A673 (cell line): ENCODE data around the gene SORL1. TPM values are rescaled to one million over a fixed set of nuclear protein-coding genes. Genes with fewer than 3 reads are reported as not detected.

ENCODE experiments used
- BruUV-seq: library from RNA; stranded (reverse); fragments of 400-500 nt; replicated peaks from 2 replicates; lab custom pipeline; 2021; lab: Mats Ljungman, UMichigan
- CTCF ChIA-PET: fragments of 300-600 bp; sonication (Branson Sonifier 250); formaldehyde crosslinking; loops from one replicate; lab custom pipeline; 2022; ENCODE audit warnings: antibody characterized with exemption; lab: Charles Lee
- POLR2A ChIA-PET: fragments of 300-600 bp; sonication (Branson Sonifier 250); formaldehyde crosslinking; loops from one replicate; lab custom pipeline; 2022; ENCODE audit warnings: antibody characterized with exemption; ENCODE audit not compliant: low non-redundant PET; lab: Charles Lee
- DNase-seq: peaks from one replicate; pipeline ENCODE4 v3.0.0-alpha.2; 2015; ENCODE audit warnings: low spot score
- H3K27ac ChIP-seq: fragments of 200-600 bp; sonication (generic); 2 replicates; pipeline ENCODE4 v1.5.1; 2016; ENCODE audit warnings: mixed run types, low read depth, mild to moderate bottlenecking, mixed read lengths, antibody characterized with exemption, low read length; ENCODE audit not compliant: poor library complexity, severe bottlenecking
- H3K27me3 ChIP-seq: fragments of 200-600 bp; sonication (generic); replicated peaks from 2 replicates; pipeline ENCODE4 v1.6.1; 2017; ENCODE audit warnings: mixed run types, low read depth, mild to moderate bottlenecking, mixed read lengths, antibody characterized with exemption, low read length; ENCODE audit not compliant: insufficient read depth, poor library complexity
- H3K36me3 ChIP-seq: fragments of 200-600 bp; sonication (generic); 2 replicates; pipeline ENCODE4 v1.6.1; 2016; ENCODE audit warnings: mixed run types, mild to moderate bottlenecking, mixed read lengths, antibody characterized with exemption, low read length; ENCODE audit not compliant: insufficient read depth, poor library complexity, severe bottlenecking
- H3K4me1 ChIP-seq: fragments of 200-600 bp; sonication (generic); 2 replicates; pipeline ENCODE4 v1.6.1; 2017; ENCODE audit warnings: mixed run types, mild to moderate bottlenecking, mixed read lengths, antibody characterized with exemption, low read length; ENCODE audit not compliant: insufficient read depth, poor library complexity, severe bottlenecking
- H3K4me3 ChIP-seq: fragments of 200-600 bp; sonication (generic); 2 replicates; pipeline ENCODE4 v1.5.1; 2016; ENCODE audit warnings: low read depth, mixed run types, mild to moderate bottlenecking, mixed read lengths, low read length; ENCODE audit not compliant: poor library complexity, severe bottlenecking
- H3K9me3 ChIP-seq: fragments of 200-600 bp; sonication (generic); 2 replicates; pipeline ENCODE4 v1.6.1; 2016; ENCODE audit warnings: mixed run types, low read depth, mild to moderate bottlenecking, mixed read lengths, antibody characterized with exemption, low read length; ENCODE audit not compliant: poor library complexity, severe bottlenecking
- CTCF ChIP-seq: fragments of 300-800, 200-600 bp; sonication (generic); conservative IDR thresholded peaks from 2 replicates; pipeline ENCODE4 v1.5.1; 2017; ENCODE audit warnings: low read depth, mild to moderate bottlenecking, antibody characterized with exemption, low read length, moderate library complexity, mixed read lengths
- EZH2 ChIP-seq: fragments of 200-600 bp; sonication (generic); IDR thresholded peaks from 2 replicates; pipeline ENCODE4 v1.6.1; 2017; ENCODE audit warnings: borderline replicate concordance, low read depth, mild to moderate bottlenecking, mixed read lengths, antibody characterized with exemption, low read length; ENCODE audit not compliant: poor library complexity, severe bottlenecking
- intact Hi-C: fragments of 100-400 bp; cut with micrococcal nuclease; formaldehyde crosslinking; loops from one replicate; pipeline ENCODE4 v1.10.0; 2022; ENCODE audit not compliant: unreplicated experiment
- total RNA-seq: library from RNA; stranded (reverse); gene quantifications from 2 replicates; pipeline ENCODE4 v1.2.3, GENCODE V29; 2021

Gene SORL1
- total RNA-seq, 1 experiment from 2014 or later = 0.95 TPM

- no peak overlapping the region for H3K4me3 ChIP-seq
- POLR2A ChIA-PET = no interaction called here
- no peak overlapping the region for H3K27ac ChIP-seq
- no TSS peak for BruUV-seq
- H3K36me3 ChIP-seq = no peaks in the 10 kb centered on the region
- CTCF ChIA-PET = no interaction called here
- intact Hi-C loops = no loop called here
- peaks cover 7% of the 10 kb centered on the region for H3K4me1 ChIP-seq
- H3K27me3 ChIP-seq = no peaks in the 10 kb centered on the region
- no peaks in the 10 kb centered on the region for H3K9me3 ChIP-seq
- DNase-seq = no peak
- TF ChIP-seq EZH2 (no peak), CTCF (no peak)
These were observed 35.1 kb downstream of the SORL1 start for GRCh38 chr11:121487191-121487590.

- no peak overlapping the region for H3K4me3 ChIP-seq
- ChIA-PET POLR2A (no interaction called here), CTCF (no interaction called here)
- H3K27ac ChIP-seq = no peak overlapping the region
- H3K9me3 ChIP-seq = no peaks in the 10 kb centered on the region
- intact Hi-C loops = no loop called here
- TF ChIP-seq EZH2 (no peak), CTCF (no peak)
- H3K4me1 ChIP-seq = no peaks in the 10 kb centered on the region
- DNase-seq = no peak
- BruUV-seq = no TSS peak
- no peaks in the 10 kb centered on the region for H3K36me3 ChIP-seq
- H3K27me3 ChIP-seq = no peaks in the 10 kb centered on the region
These were observed 36.1 kb downstream of the SORL1 start for GRCh38 chr11:121488170-121488569.

GRCh38 chr11:121488641-121489040 lies 36.5 kb downstream of the SORL1 start:
- ChIA-PET CTCF (no interaction called here), POLR2A (no interaction called here)
- Histone ChIP-seq H3K27ac (no peak overlapping the region), H3K9me3 (no peaks in the 10 kb centered on the region), H3K4me3 (no peak overlapping the region), H3K4me1 (no peaks in the 10 kb centered on the region), H3K27me3 (no peaks in the 10 kb centered on the region), H3K36me3 (no peaks in the 10 kb centered on the region)
- intact Hi-C loops = no loop called here
- DNase-seq = no peak
- TF ChIP-seq CTCF = no peak
- no peak for TF ChIP-seq EZH2
- BruUV-seq = no TSS peak
